ENCODE results near the gene MRC1. TPM values are rescaled to one million over a fixed set of nuclear protein-coding genes. Genes with fewer than 3 reads are reported as not detected.

The MRC1 gene
- total RNA-seq, 4 donors from 2014 or later: 8.1 to 22.0 (median 11.1) TPM

GRCh38 chr10:17888189-17888588 is 79.0 kb downstream of the MRC1 start:
- no peaks in the 10 kb centered on the region for H3K27me3 ChIP-seq
- TF ChIP-seq, protein P1, sequence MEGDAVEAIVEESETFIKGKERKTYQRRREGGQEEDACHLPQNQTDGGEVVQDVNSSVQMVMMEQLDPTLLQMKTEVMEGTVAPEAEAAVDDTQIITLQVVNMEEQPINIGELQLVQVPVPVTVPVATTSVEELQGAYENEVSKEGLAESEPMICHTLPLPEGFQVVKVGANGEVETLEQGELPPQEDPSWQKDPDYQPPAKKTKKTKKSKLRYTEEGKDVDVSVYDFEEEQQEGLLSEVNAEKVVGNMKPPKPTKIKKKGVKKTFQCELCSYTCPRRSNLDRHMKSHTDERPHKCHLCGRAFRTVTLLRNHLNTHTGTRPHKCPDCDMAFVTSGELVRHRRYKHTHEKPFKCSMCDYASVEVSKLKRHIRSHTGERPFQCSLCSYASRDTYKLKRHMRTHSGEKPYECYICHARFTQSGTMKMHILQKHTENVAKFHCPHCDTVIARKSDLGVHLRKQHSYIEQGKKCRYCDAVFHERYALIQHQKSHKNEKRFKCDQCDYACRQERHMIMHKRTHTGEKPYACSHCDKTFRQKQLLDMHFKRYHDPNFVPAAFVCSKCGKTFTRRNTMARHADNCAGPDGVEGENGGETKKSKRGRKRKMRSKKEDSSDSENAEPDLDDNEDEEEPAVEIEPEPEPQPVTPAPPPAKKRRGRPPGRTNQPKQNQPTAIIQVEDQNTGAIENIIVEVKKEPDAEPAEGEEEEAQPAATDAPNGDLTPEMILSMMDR (IDR thresholded peaks at IDR 0.05): no peak
- TF ChIP-seq POLR2A (IDR thresholded peaks at IDR 0.05): no peak

DNA sequence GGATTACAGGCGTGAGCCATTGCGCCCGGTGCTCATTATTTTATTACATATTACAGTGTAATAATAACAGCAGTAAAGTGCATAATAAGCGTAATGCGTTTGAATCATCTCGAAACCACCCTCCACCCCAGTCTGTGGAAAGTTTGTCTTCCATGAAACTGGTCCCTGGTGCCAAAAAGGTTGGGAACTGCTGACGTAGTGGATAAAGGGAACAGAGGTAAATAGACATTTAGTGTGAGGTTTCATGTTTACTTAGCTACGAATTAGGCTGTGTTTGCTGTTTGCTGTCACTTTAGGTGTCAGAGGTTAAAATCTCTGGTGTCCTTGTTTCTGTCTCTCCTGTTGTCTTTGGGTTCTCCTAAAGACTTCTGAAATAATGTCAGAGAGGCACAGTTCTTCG is 82.3 kb downstream of the MRC1 start:
- no peaks in the 10 kb centered on the region for H3K36me3 ChIP-seq
- no peak for DNase-seq
- no peaks in the 10 kb centered on the region for H3K27me3 ChIP-seq
- no peak for TF ChIP-seq POLR2A (IDR thresholded peaks at IDR 0.05)
- TF ChIP-seq, protein P1 (IDR thresholded peaks at IDR 0.05): no peak
- no peaks in the 10 kb centered on the region for H3K9me3 ChIP-seq
- no peak overlapping the region for H3K27ac ChIP-seq
- no peak overlapping the region for H3K4me3 ChIP-seq
- no peaks in the 10 kb centered on the region for H3K4me1 ChIP-seq

More at GRCh38 chr10:17888189-17888588, 79.0 kb downstream of the MRC1 start:
- Histone ChIP-seq H3K4me3 (no peak overlapping the region), H3K27ac (no peak overlapping the region), H3K9me3 (no peaks in the 10 kb centered on the region), H3K4me1 (no peaks in the 10 kb centered on the region), H3K36me3 (no peaks in the 10 kb centered on the region)
- DNase-seq: no peak

DNA sequence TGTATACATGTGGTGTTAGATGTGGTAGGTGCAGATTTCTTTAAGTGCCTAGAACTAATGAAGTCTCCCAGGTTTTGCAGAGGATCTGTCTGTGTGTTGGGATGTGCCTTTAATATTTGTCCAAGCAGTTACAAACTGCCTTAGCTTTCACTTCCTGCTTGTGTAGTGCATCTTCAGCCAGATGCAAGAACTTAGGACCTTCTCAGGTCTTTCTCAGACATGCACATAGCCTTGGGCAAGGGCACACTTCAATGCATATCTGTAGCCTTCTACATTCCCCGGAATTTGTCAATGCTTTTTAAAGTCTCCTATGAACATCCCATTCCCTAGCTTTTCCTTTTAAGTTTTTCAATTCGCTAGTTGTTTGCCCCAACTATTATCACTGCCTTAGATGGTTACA is 95.4 kb downstream of the MRC1 start:
- Histone ChIP-seq H3K4me3 (no peak overlapping the region), H3K36me3 (peaks cover 0 to 5% (median 0%) of the 10 kb centered on the region in 3 donors), H3K4me1 (no peaks in the 10 kb centered on the region), H3K9me3 (no peaks in the 10 kb centered on the region), H3K27me3 (no peaks in the 10 kb centered on the region), H3K27ac (no peak overlapping the region)
- no peak for DNase-seq
- TF ChIP-seq, protein P1 (IDR thresholded peaks at IDR 0.05): no peak

- no peak for DNase-seq
- H3K36me3 ChIP-seq: peaks cover 0 to 5% (median 0%) of the 10 kb centered on the region in 3 donors
- TF ChIP-seq POLR2A (IDR thresholded peaks at IDR 0.05): no peak
- TF ChIP-seq, protein P1 (IDR thresholded peaks at IDR 0.05): no peak
- H3K4me1 ChIP-seq: no peaks in the 10 kb centered on the region
- no peaks in the 10 kb centered on the region for H3K9me3 ChIP-seq
- H3K4me3 ChIP-seq: no peak overlapping the region
- H3K27me3 ChIP-seq: no peaks in the 10 kb centered on the region
- H3K27ac ChIP-seq: no peak overlapping the region
Measured at GRCh38 chr10:17905491-17905890, 96.3 kb downstream of the MRC1 start.

GRCh38 chr10:17906002-17906401 is 96.9 kb downstream of the MRC1 start:
- Histone ChIP-seq H3K9me3 (no peaks in the 10 kb centered on the region), H3K4me1 (no peaks in the 10 kb centered on the region), H3K27me3 (no peaks in the 10 kb centered on the region), H3K36me3 (peaks cover 0 to 5% (median 0%) of the 10 kb centered on the region in 3 donors), H3K27ac (no peak overlapping the region), H3K4me3 (no peak overlapping the region)
- TF ChIP-seq POLR2A (IDR thresholded peaks at IDR 0.05): no peak
- TF ChIP-seq, protein P1 (IDR thresholded peaks at IDR 0.05): no peak
- no peak for DNase-seq

DNA sequence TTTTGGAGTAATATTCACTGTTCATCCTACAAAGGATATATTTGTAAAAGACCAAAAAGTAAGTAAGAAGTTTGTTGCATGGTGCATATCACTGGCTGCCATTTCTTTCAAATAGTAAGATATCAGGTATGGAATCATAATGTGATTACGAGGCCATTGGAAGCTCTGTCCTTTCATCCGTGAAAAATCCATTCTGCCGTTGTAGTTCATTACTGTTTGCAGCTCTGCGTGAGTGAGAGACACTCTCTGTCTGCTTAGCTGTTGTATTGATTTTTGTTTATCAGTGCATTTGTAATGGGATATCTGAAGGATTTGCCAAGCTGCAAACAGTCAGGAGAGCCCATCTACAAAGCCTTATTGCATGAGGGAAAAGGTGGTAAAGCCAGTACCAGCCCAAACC is 98.5 kb downstream of the MRC1 start:
- no peak for TF ChIP-seq POLR2A (IDR thresholded peaks at IDR 0.05)
- TF ChIP-seq, protein P1 (IDR thresholded peaks at IDR 0.05): no peak
- Histone ChIP-seq H3K9me3 (no peaks in the 10 kb centered on the region), H3K27ac (no peak overlapping the region), H3K4me1 (no peaks in the 10 kb centered on the region), H3K27me3 (no peaks in the 10 kb centered on the region), H3K4me3 (no peak overlapping the region), H3K36me3 (no peaks in the 10 kb centered on the region)
- DNase-seq: no peak

All from Peyer's patch (tissue), 4 donors.